CD4-positive, alpha-beta T cell (primary cell): ENCODE data around the gene IKBKG. TPM values are rescaled to one million over a fixed set of nuclear protein-coding genes. Genes with fewer than 3 reads are reported as not detected.

ENCODE experiments used
- ATAC-seq: fragments of 200-7000 bp; cut with Tn5 transposase; one replicate; pipeline ENCODE4 v1.10.0; 2022; ENCODE audit warnings: mild to moderate bottlenecking; ENCODE audit not compliant: poor library complexity
- CTCF ChIA-PET: fragments of 350-600 bp; sonication (Branson Sonifier 250); formaldehyde crosslinking; loops from one replicate; lab custom pipeline; 2021; ENCODE audit warnings: antibody characterized with exemption, inconsistent platforms; lab: Charles Lee
- POLR2A ChIA-PET: fragments of 350-600 bp; sonication (Branson Sonifier 250); formaldehyde crosslinking; loops from one replicate; lab custom pipeline; 2021; ENCODE audit warnings: antibody characterized with exemption, inconsistent platforms; lab: Charles Lee
- DNase-seq, 14 experiments: peaks; one replicate each; pipeline ENCODE4 v3.0.0-alpha.2; 2013 to 2020; ENCODE audit warnings: mixed read lengths in 2 of 14
- H3K27ac ChIP-seq, 2 donors: one replicate each; pipeline versions ENCODE4 v1.5.1 to v1.7.0; 2013; ENCODE audit warnings: low read length in 2 of 2, low read depth in 1 of 2, mild to moderate bottlenecking in 1 of 2
- H3K27me3 ChIP-seq, 2 experiments: 1 replicate in 1 of 2; 2 replicates in 1 of 2; pipeline versions ENCODE4 v1.6.1 to v1.7.0; 2013; ENCODE audit warnings: low read length in 2 of 2, control low read depth in 1 of 2, mild to moderate bottlenecking in 1 of 2, moderate library complexity in 1 of 2; ENCODE audit not compliant: insufficient read depth in 2 of 2, control insufficient read depth in 1 of 2
- H3K36me3 ChIP-seq: one replicate; pipeline ENCODE4 v1.6.1; 2013; ENCODE audit warnings: low read length, control low read depth; ENCODE audit not compliant: insufficient read depth
- H3K4me1 ChIP-seq: one replicate; pipeline ENCODE4 v1.6.1; 2013; ENCODE audit warnings: low read length, control low read depth; ENCODE audit not compliant: insufficient read depth
- H3K4me3 ChIP-seq: one replicate; pipeline ENCODE4 v1.5.1; 2013; ENCODE audit warnings: mild to moderate bottlenecking, low read length, moderate library complexity
- H3K9me3 ChIP-seq, 2 experiments: 1 replicate in 1 of 2; 2 replicates in 1 of 2; pipeline versions ENCODE4 v1.6.1 to v1.7.0; 2013; ENCODE audit warnings: low read length in 2 of 2, mild to moderate bottlenecking in 2 of 2, control low read depth in 1 of 2, moderate library complexity in 1 of 2; ENCODE audit not compliant: control insufficient read depth in 1 of 2, insufficient read depth in 1 of 2
- H3K27ac Mint-ChIP-seq: one replicate; pipeline ENCODE4 v1.8.0; 2020; ENCODE audit warnings: mixed read lengths
- H3K27me3 Mint-ChIP-seq: one replicate; pipeline ENCODE4 v1.8.0; 2021; ENCODE audit warnings: mixed read lengths
- H3K36me3 Mint-ChIP-seq: one replicate; pipeline ENCODE4 v1.8.0; 2021; ENCODE audit warnings: low read depth, mixed read lengths
- H3K4me1 Mint-ChIP-seq: one replicate; pipeline ENCODE4 v1.8.0; 2021; ENCODE audit warnings: low read depth, mixed read lengths
- H3K4me3 Mint-ChIP-seq: one replicate; pipeline ENCODE4 v1.8.0; 2020; ENCODE audit warnings: mild to moderate bottlenecking, mixed read lengths
- H3K9me3 Mint-ChIP-seq: one replicate; pipeline ENCODE4 v1.8.0; 2020; ENCODE audit warnings: mixed read lengths
- intact Hi-C, 2 experiments: fragments of 100-400 bp; cut with DNase I in 1 of 2; cut with micrococcal nuclease in 1 of 2; formaldehyde crosslinking; loops; one replicate each; pipeline versions ENCODE4 v1.15.1 to v1.9.0; 2023 to 2025; cut with DNase I, micrococcal nuclease
- total RNA-seq, 174 experiments: library from RNA in 2 of 174; stranded (reverse) in 2 of 174; gene quantifications; one replicate each; pipeline ENCODE4 v1.2.3 and lab custom pipeline; 2021 to 2026
- TF ChIP-seq, protein P1 (sequence below): fragments of 200-600 bp; IDR thresholded peaks from one replicate; pipeline ENCODE4 v1.8.0; 2022; ENCODE audit warnings: antibody characterized with exemption, mild to moderate bottlenecking

Gene IKBKG
- total RNA-seq, 2 experiments from 2014 or later: 26.2 to 27.2 TPM

DNA sequence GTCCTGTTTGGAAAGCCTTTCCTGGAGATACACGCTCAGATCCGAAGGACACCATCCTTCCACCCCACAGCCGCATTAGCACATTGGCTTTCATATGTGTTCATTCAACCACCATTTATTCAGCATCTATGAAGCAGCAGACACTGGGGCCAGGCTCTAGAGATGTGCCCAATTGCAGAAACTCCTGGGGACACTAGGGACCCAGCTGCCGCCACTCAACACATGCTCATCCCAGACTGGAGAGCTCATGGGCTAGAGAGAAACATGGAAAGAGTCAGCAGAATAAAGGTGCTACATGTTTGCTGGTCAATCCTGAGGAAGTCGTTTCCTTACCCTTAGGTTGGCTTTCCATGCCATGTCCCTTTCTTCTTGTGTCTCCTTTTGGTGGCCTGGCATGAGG is 45.1 kb downstream of the IKBKG start:
- Mint-ChIP-seq H3K36me3 (no peaks in the 10 kb centered on the region), H3K27ac (no peak overlapping the region), H3K4me3 (no peak overlapping the region), H3K4me1 (no peaks in the 10 kb centered on the region), H3K27me3 (no peaks in the 10 kb centered on the region), H3K9me3 (no peaks in the 10 kb centered on the region)
- H3K4me3 ChIP-seq: no peak overlapping the region
- intact Hi-C loops: no loop called here
- H3K9me3 ChIP-seq: no peaks in the 10 kb centered on the region
- DNase-seq (no peak), ATAC-seq (no peak)
- H3K27me3 ChIP-seq: peaks cover 0 to 2% of the 10 kb centered on the region in 2 experiments
- TF ChIP-seq, protein P1, sequence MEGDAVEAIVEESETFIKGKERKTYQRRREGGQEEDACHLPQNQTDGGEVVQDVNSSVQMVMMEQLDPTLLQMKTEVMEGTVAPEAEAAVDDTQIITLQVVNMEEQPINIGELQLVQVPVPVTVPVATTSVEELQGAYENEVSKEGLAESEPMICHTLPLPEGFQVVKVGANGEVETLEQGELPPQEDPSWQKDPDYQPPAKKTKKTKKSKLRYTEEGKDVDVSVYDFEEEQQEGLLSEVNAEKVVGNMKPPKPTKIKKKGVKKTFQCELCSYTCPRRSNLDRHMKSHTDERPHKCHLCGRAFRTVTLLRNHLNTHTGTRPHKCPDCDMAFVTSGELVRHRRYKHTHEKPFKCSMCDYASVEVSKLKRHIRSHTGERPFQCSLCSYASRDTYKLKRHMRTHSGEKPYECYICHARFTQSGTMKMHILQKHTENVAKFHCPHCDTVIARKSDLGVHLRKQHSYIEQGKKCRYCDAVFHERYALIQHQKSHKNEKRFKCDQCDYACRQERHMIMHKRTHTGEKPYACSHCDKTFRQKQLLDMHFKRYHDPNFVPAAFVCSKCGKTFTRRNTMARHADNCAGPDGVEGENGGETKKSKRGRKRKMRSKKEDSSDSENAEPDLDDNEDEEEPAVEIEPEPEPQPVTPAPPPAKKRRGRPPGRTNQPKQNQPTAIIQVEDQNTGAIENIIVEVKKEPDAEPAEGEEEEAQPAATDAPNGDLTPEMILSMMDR: no peak
- no peaks in the 10 kb centered on the region for H3K36me3 ChIP-seq
- no peaks in the 10 kb centered on the region for H3K4me1 ChIP-seq
- ChIA-PET CTCF (no interaction called here), POLR2A (no interaction called here)
- no peak overlapping the region for H3K27ac ChIP-seq

DNA sequence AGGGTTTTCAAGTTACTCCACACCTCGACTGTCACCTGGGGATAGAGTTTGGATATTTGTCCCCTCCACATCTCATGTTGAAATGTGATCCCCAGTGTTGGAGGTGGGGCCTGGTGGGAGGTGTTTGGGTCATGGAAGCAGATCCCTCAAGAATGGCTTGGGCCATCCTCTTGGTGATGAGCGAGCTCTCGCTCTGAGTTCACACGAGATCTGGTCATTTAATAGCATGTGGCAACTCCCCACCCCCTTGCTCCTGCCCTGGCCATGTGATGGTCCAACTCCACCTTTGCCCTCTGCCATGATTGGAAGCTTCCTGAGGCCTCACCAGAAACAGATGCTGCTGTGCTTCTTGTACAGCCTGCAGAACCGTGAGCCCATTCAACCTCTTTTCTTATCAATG is 45.8 kb downstream of the IKBKG start:
- H3K4me1 ChIP-seq: no peaks in the 10 kb centered on the region
- no peaks in the 10 kb centered on the region for H3K27me3 Mint-ChIP-seq
- H3K36me3 ChIP-seq: no peaks in the 10 kb centered on the region
- no peaks in the 10 kb centered on the region for H3K9me3 ChIP-seq
- POLR2A ChIA-PET: no interaction called here
- CTCF ChIA-PET: no interaction called here
- intact Hi-C loops: no loop called here
- H3K4me1 Mint-ChIP-seq: no peaks in the 10 kb centered on the region
- no peak overlapping the region for H3K27ac ChIP-seq
- H3K27ac Mint-ChIP-seq: no peak overlapping the region
- TF ChIP-seq, protein P1: no peak
- DNase-seq: no peak
- H3K4me3 Mint-ChIP-seq: no peak overlapping the region
- no peak for ATAC-seq
- peaks cover 0 to 2% of the 10 kb centered on the region in 2 experiments for H3K27me3 ChIP-seq
- no peak overlapping the region for H3K4me3 ChIP-seq
- no peaks in the 10 kb centered on the region for H3K9me3 Mint-ChIP-seq
- H3K36me3 Mint-ChIP-seq: no peaks in the 10 kb centered on the region

DNA sequence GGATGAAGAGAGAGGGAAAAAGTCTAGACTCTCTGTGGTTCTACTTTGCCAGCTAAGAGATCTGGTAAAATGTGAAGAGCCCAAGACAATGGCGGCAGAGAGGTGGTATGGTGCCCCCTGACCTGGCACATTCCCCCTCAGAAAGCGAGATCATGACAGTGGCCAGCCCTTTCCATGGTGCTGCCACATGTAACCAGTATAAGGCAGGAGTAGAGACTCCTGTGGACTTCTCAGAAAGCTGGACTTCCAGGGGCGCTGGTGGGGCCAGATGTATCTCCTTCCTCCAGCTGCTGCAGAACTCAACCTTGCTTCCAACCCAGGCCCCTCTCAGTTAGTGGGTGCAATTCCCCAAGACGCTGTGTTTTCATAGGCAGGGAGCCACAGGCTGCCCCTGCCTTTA is 47.1 kb downstream of the IKBKG start:
- H3K4me1 ChIP-seq: no peaks in the 10 kb centered on the region
- Mint-ChIP-seq H3K4me3 (no peak overlapping the region), H3K4me1 (no peaks in the 10 kb centered on the region), H3K9me3 (no peaks in the 10 kb centered on the region), H3K27ac (no peak overlapping the region), H3K27me3 (no peaks in the 10 kb centered on the region), H3K36me3 (no peaks in the 10 kb centered on the region)
- H3K36me3 ChIP-seq: no peaks in the 10 kb centered on the region
- CTCF ChIA-PET: no interaction called here
- no peak overlapping the region for H3K4me3 ChIP-seq
- POLR2A ChIA-PET: no interaction called here
- TF ChIP-seq, protein P1: no peak
- intact Hi-C loops: no loop called here
- no peaks in the 10 kb centered on the region for H3K9me3 ChIP-seq
- DNase-seq: no peak
- peaks cover 0 to 2% of the 10 kb centered on the region in 2 experiments for H3K27me3 ChIP-seq
- H3K27ac ChIP-seq: no peak overlapping the region
- no peak for ATAC-seq
